H7 (cell line): ENCODE measurements around the gene PPP1CA. TPM values are rescaled to one million over a fixed set of nuclear protein-coding genes. Genes with fewer than 3 reads are reported as not detected.

Experiments
- DNase-seq: peaks from one replicate; pipeline ENCODE4 v3.0.0; 2012
- H3K27me3 ChIP-seq: 2 replicates; pipeline ENCODE4 v1.6.0; 2011; ENCODE audit warnings: mild to moderate bottlenecking, low read length; ENCODE audit not compliant: control insufficient read depth, insufficient read depth
- H3K36me3 ChIP-seq: replicated peaks from 2 replicates; pipeline ENCODE4 v1.5.1; 2011; ENCODE audit warnings: low read length; ENCODE audit not compliant: control insufficient read depth, insufficient read depth
- H3K4me3 ChIP-seq: 2 replicates; pipeline ENCODE4 v1.5.1; 2011; ENCODE audit warnings: low read depth, mild to moderate bottlenecking, control low read depth, low read length, moderate library complexity; ENCODE audit not compliant: insufficient read depth
- total RNA-seq: library from RNA; depleted of rRNA; stranded (reverse); fragments of >200 nt; shearing (Covaris generic); gene quantifications from 2 replicates; pipeline ENCODE4 v1.2.3, GENCODE V29; 2014

The PPP1CA gene
- total RNA-seq, 1 experiment from 2014 or later, result 314 TPM

GRCh38 chr11:67379061-67380058 is 22.3 kb downstream of the PPP1CA start:
- H3K36me3 ChIP-seq, result no peaks in the 10 kb centered on the region
- H3K27me3 ChIP-seq, result peaks cover 21% of the 10 kb centered on the region
- DNase-seq, result peak; percentile 67
- no peak overlapping the region for H3K4me3 ChIP-seq

- DNase-seq, result no peak
- peaks cover 21% of the 10 kb centered on the region for H3K27me3 ChIP-seq
- H3K4me3 ChIP-seq, result no peak overlapping the region
- no peaks in the 10 kb centered on the region for H3K36me3 ChIP-seq
These were observed 23.1 kb downstream of the PPP1CA start for GRCh38 chr11:67378544-67378943.

GRCh38 chr11:67376873-67377808 is 24.5 kb downstream of the PPP1CA start:
- Histone ChIP-seq H3K4me3 (no peak overlapping the region), H3K36me3 (no peaks in the 10 kb centered on the region), H3K27me3 (peaks cover 23% of the 10 kb centered on the region)
- no peak for DNase-seq

GRCh38 chr11:67376063-67376820 is 25.4 kb downstream of the PPP1CA start:
- peak overlapping the region; percentile 29 for H3K4me3 ChIP-seq
- peak; percentile 59 for DNase-seq
- peaks cover 30% of the 10 kb centered on the region for H3K27me3 ChIP-seq
- no peaks in the 10 kb centered on the region for H3K36me3 ChIP-seq

- Histone ChIP-seq H3K27me3 (peaks cover 33% of the 10 kb centered on the region), H3K4me3 (peak overlapping the region; percentile 29), H3K36me3 (no peaks in the 10 kb centered on the region)
- DNase-seq, result peak; percentile 87
These were observed 26.2 kb downstream of the PPP1CA start for GRCh38 chr11:67375320-67376055.

- no peaks in the 10 kb centered on the region for H3K36me3 ChIP-seq
- peaks cover 33% of the 10 kb centered on the region for H3K27me3 ChIP-seq
- peak overlapping the region; percentile 62 for H3K4me3 ChIP-seq
- DNase-seq, result peak; percentile 80
These were observed 26.9 kb downstream of the PPP1CA start for GRCh38 chr11:67374571-67375281.

- Histone ChIP-seq H3K27me3 (peaks cover 34% of the 10 kb centered on the region), H3K36me3 (no peaks in the 10 kb centered on the region), H3K4me3 (peak overlapping the region; percentile 62)
- DNase-seq, result peak; percentile 91
These were observed 27.7 kb downstream of the PPP1CA start for GRCh38 chr11:67373648-67374570.

- DNase-seq, result peak; percentile 95
- Histone ChIP-seq H3K36me3 (no peaks in the 10 kb centered on the region), H3K27me3 (peaks cover 34% of the 10 kb centered on the region), H3K4me3 (peak within 1 kb of the TSS; percentile 62)
These were observed 28.5 kb downstream of the PPP1CA start, which contains the start of gene CLCF1 for GRCh38 chr11:67372993-67373647. Gene CLCF1, minus strand, starts transcription at chr11:67373598. Its CDS starts 59 bp downstream, at chr11:67373539.

- H3K27me3 ChIP-seq, result peaks cover 32% of the 10 kb centered on the region
- peak; percentile 93 for DNase-seq
- H3K4me3 ChIP-seq, result peak overlapping the region; percentile 62
- H3K36me3 ChIP-seq, result no peaks in the 10 kb centered on the region
These were observed 29.2 kb downstream of the PPP1CA start for GRCh38 chr11:67372321-67372992.

- no peaks in the 10 kb centered on the region for H3K36me3 ChIP-seq
- peaks cover 27% of the 10 kb centered on the region for H3K27me3 ChIP-seq
- peak; percentile 81 for DNase-seq
- H3K4me3 ChIP-seq, result peak overlapping the region; percentile 62
These were observed 29.7 kb downstream of the PPP1CA start for GRCh38 chr11:67371911-67372320.

- DNase-seq, result peak; percentile 91
- H3K27me3 ChIP-seq, result peaks cover 22% of the 10 kb centered on the region
- peak overlapping the region; percentile 62; the same call in 1 of the 2 replicates for H3K4me3 ChIP-seq
These were observed 30.3 kb downstream of the PPP1CA start for GRCh38 chr11:67371189-67371910.

More at GRCh38 chr11:67371189-67371910, 30.3 kb downstream of the PPP1CA start:
- no peaks in the 10 kb centered on the region for H3K36me3 ChIP-seq
